GM18858 (cell line): ENCODE data around the gene PEX14.

Experiments
- ATAC-seq: cut with Tn5 transposase; IDR thresholded peaks from one replicate; pipeline ENCODE4 v1.9.1; 2021; ENCODE audit not compliant: unreplicated experiment

The PEX14 gene

GRCh38 chr1:10642403-10643080, 167.8 kb downstream of the PEX14 start:
- no peak for ATAC-seq

- ATAC-seq, result no peak
These were observed 169.0 kb downstream of the PEX14 start for GRCh38 chr1:10643607-10644306.

GRCh38 chr1:10644307-10645128, 169.8 kb downstream of the PEX14 start:
- no peak for ATAC-seq

- ATAC-seq, result no peak
These were observed 171.7 kb downstream of the PEX14 start for GRCh38 chr1:10646347-10646861.

GRCh38 chr1:10647414-10648170, 172.8 kb downstream of the PEX14 start:
- ATAC-seq, result no peak

- no peak for ATAC-seq
These were observed 174.2 kb downstream of the PEX14 start for GRCh38 chr1:10648689-10649516.

- ATAC-seq, result no peak
These were observed 174.9 kb downstream of the PEX14 start for GRCh38 chr1:10649517-10650201.

- no peak for ATAC-seq
These were observed 176.0 kb downstream of the PEX14 start for GRCh38 chr1:10650556-10651388.

- ATAC-seq, result no peak
These were observed 176.6 kb downstream of the PEX14 start for GRCh38 chr1:10651389-10651766.

- no peak for ATAC-seq
These were observed 177.0 kb downstream of the PEX14 start for GRCh38 chr1:10651793-10652192.

GRCh38 chr1:10652626-10653025, 177.9 kb downstream of the PEX14 start:
- ATAC-seq, result no peak

- ATAC-seq, result no peak
These were observed 178.8 kb downstream of the PEX14 start for GRCh38 chr1:10653370-10654125.

- ATAC-seq, result no peak
These were observed 180.3 kb downstream of the PEX14 start for GRCh38 chr1:10655002-10655401.

- no peak for ATAC-seq
These were observed 181.7 kb downstream of the PEX14 start for GRCh38 chr1:10656431-10656830.

- no peak for ATAC-seq
These were observed 182.5 kb downstream of the PEX14 start for GRCh38 chr1:10657088-10657847.

- no peak for ATAC-seq
These were observed 183.8 kb downstream of the PEX14 start for GRCh38 chr1:10658396-10659066.

- ATAC-seq, result no peak
These were observed 184.5 kb downstream of the PEX14 start for GRCh38 chr1:10659218-10659617.
